H1 (cell line): ENCODE results near the gene FABP7. TPM values are rescaled to one million over a fixed set of nuclear protein-coding genes. Genes with fewer than 3 reads are reported as not detected.

Source experiments
- ASH2L ChIP-seq: fragments of 200-600, 300-600 bp; sonication (generic); IDR thresholded peaks from one replicate; pipeline ENCODE4 v1.7.1; 2017; ENCODE audit warnings: low read length
- BACH1 ChIP-seq: IDR thresholded peaks from 2 replicates; pipeline ENCODE4 v1.6.1; 2012; ENCODE audit warnings: low read length, improper control_type of control experiment
- CBX8 ChIP-seq: fragments of 300-800, 300-1000 bp; sonication (generic); IDR thresholded peaks from 2 replicates; pipeline ENCODE4 v1.7.1; 2016; ENCODE audit warnings: low read depth, low read length, borderline replicate concordance
- CEBPB ChIP-seq: IDR thresholded peaks from 2 replicates; pipeline ENCODE4 v1.6.1; 2012; ENCODE audit warnings: low read depth, low read length
- CHD2 ChIP-seq: IDR thresholded peaks from 2 replicates; pipeline ENCODE4 v1.6.1; 2012; ENCODE audit warnings: low read length, improper control_type of control experiment
- CREB1 ChIP-seq: IDR thresholded peaks from 2 replicates; pipeline ENCODE4 v1.6.1; 2012; ENCODE audit warnings: inconsistent platforms
- EGR1 ChIP-seq: IDR thresholded peaks from 2 replicates; pipeline ENCODE4 v1.6.1; 2011; ENCODE audit warnings: low read depth, low read length, borderline replicate concordance
- HDAC6 ChIP-seq: IDR thresholded peaks from one replicate; pipeline ENCODE4 v1.7.1; 2012; ENCODE audit warnings: low read depth, mild to moderate bottlenecking, inconsistent platforms, low read length, moderate library complexity
- JUN ChIP-seq: IDR thresholded peaks from 2 replicates; pipeline ENCODE4 v1.6.1; 2011; ENCODE audit warnings: low read depth, mild to moderate bottlenecking, improper control_type of control experiment, low read length
- KDM5A ChIP-seq: fragments of 200-600 bp; IDR thresholded peaks from 2 replicates; pipeline ENCODE4 v1.7.1; 2012; ENCODE audit warnings: mild to moderate bottlenecking, low read length, inconsistent platforms, mixed read lengths
- MAFK ChIP-seq: IDR thresholded peaks from 2 replicates; pipeline ENCODE4 v1.6.1; 2012; ENCODE audit warnings: low read depth, mild to moderate bottlenecking, improper control_type of control experiment, low read length
- NANOG ChIP-seq: IDR thresholded peaks from 2 replicates; pipeline ENCODE4 v1.6.1; 2011; ENCODE audit warnings: low read length, low read depth, mild to moderate bottlenecking, inconsistent platforms; ENCODE audit not compliant: insufficient read depth, poor library complexity, severe bottlenecking
- POLR2A ChIP-seq, 2 experiments: IDR thresholded peaks; 1 replicate in 1 of 2; 2 replicates in 1 of 2; pipeline ENCODE4 v1.6.1; 2011; ENCODE audit warnings: low read depth in 2 of 2, low read length in 2 of 2, mild to moderate bottlenecking in 2 of 2; ENCODE audit errors: control extremely low read depth in 1 of 2
- POLR2AphosphoS5 ChIP-seq: IDR thresholded peaks from 2 replicates; pipeline ENCODE4 v1.6.1; 2011; ENCODE audit warnings: low read depth, low read length
- POU5F1 ChIP-seq: IDR thresholded peaks from 2 replicates; pipeline ENCODE4 v1.6.1; 2011; ENCODE audit warnings: low read depth, mild to moderate bottlenecking, low read length, moderate library complexity
- RAD21 ChIP-seq, 2 experiments: IDR thresholded peaks in 1 of 2; conservative IDR thresholded peaks in 1 of 2; 2 replicates each; pipeline ENCODE4 v1.6.1; 2011; ENCODE audit warnings: low read depth in 2 of 2, low read length in 2 of 2, improper control_type of control experiment in 1 of 2, inconsistent platforms in 1 of 2, mild to moderate bottlenecking in 1 of 2, moderate library complexity in 1 of 2
- RBBP5 ChIP-seq: IDR thresholded peaks from 2 replicates; pipeline ENCODE4 v1.7.1; 2012; ENCODE audit warnings: low read depth, mild to moderate bottlenecking, inconsistent platforms, low read length, moderate library complexity, borderline replicate concordance
- RFX5 ChIP-seq: IDR thresholded peaks from 2 replicates; pipeline ENCODE4 v1.6.1; 2011; ENCODE audit warnings: low read depth, low read length, improper control_type of control experiment, borderline replicate concordance
- RXRA ChIP-seq: IDR thresholded peaks from 2 replicates; pipeline ENCODE4 v1.6.1; 2011; ENCODE audit warnings: low read depth, mild to moderate bottlenecking, low read length, moderate library complexity; ENCODE audit not compliant: insufficient read depth
- SIX5 ChIP-seq: IDR thresholded peaks from 2 replicates; pipeline ENCODE4 v1.6.1; 2011; ENCODE audit warnings: mild to moderate bottlenecking, low read depth, low read length
- SP1 ChIP-seq: IDR thresholded peaks from 2 replicates; pipeline ENCODE4 v1.6.1; 2011; ENCODE audit warnings: low read depth, low read length
- SRF ChIP-seq: IDR thresholded peaks from 2 replicates; pipeline ENCODE4 v1.6.1; 2011; ENCODE audit warnings: mild to moderate bottlenecking, low read depth, low read length, moderate library complexity
- TAF1 ChIP-seq: IDR thresholded peaks from 2 replicates; pipeline ENCODE4 v1.6.1; 2011; ENCODE audit warnings: mild to moderate bottlenecking, low read depth, low read length
- TCF12 ChIP-seq: IDR thresholded peaks from 2 replicates; pipeline ENCODE4 v1.6.1; 2011; ENCODE audit warnings: low read depth, mild to moderate bottlenecking, low read length
- polyA plus RNA-seq, 7 experiments: library from polyadenylated mRNA; depleted of rRNA in 3 of 7; stranded (reverse) in 5 of 7; unstranded in 2 of 7; fragments of >200 nt in 5 of 7; fragments of 200-250 nt in 2 of 7; gene quantifications; 1 replicate in 5 of 7; 2 replicates in 1 of 7; 4 replicates in 1 of 7; pipeline versions ENCODE4 v1.2.1 to v1.2.3, GENCODE V29; 2011 to 2013; ENCODE audit warnings: missing spikeins in 2 of 7, mixed read lengths in 2 of 7
- total RNA-seq: library from RNA; stranded (reverse); fragmentation: NEBNext Ultra II Directional; extraction: Animal tissue kit (Norgen Biotek cat#: 25700); gene quantifications from 2 replicates; pipeline ENCODE4 v1.2.1, GENCODE V29; 2021
- TF ChIP-seq, protein P1 (sequence below): IDR thresholded peaks from 2 replicates; pipeline ENCODE4 v1.6.1; 2012; ENCODE audit warnings: low read length, inconsistent platforms

Gene FABP7
- total and polyA plus RNA-seq, 2 of the 8 experiments (the other 6 are each of a cell fraction or from before 2014, with no cell fraction given): 10.6 to 13.1 TPM

DNA sequence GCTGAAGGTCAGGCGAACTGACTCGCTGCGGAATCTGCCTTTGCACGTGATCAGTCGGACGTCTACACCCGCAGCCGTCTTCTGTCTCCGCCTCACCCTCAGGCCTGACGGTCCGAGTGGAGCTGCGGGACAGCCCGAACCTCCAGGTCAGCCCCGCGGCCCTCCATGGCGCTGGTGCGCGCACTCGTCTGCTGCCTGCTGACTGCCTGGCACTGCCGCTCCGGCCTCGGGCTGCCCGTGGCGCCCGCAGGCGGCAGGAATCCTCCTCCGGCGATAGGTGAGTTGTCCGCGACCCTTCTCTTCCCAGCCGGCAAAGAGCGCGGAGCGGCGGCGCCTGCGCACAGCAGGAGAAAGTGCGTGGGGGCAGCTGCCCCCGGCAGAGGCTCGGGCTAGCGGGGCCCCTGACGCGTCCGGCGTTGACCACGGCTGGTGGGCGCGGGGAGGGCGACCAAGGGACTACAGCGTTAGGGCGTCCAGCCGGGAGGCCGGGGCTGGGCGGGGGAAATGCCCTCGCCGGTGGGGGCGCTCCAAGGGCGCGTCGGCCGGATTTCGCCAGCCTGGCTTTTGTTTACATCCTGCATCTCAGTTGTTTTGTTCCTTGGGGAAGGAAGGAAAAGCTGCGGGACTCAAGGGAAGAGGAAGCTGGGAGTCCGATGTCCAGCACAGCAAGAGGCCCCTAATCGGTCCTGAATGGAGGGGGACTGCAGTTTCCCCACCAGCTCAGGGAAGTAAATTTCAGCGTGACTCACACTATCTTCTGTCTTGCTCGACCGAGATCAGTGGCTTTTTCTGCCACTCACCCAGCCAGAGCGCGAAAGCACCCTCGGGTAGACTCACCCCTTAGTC is 9.9 kb downstream of the FABP7 start, which contains the start of gene SMPDL3A (continued):
- TF ChIP-seq NANOG (no peak), TCF12 (no peak), MAFK (no peak), POLR2A (IDR thresholded peaks at IDR 0.05; ENCODE audit: control extremely low read depth in 1 of 2, low read depth in 2 of 2, low read length in 2 of 2) (peak; percentile 33 to 51; a peak in 2 of 3 replicates), RXRA (no peak), BACH1 (no peak), SRF (no peak), JUN (no peak), SIX5 (no peak), EGR1 (peak; percentile 56), CREB1 (no peak), TAF1 (peak; percentile 53), HDAC6 (no peak), CEBPB (no peak), SP1 (no peak), RBBP5 (peak; percentile 89; the same call in 1 of the 2 replicates), RFX5 (no peak), POLR2AphosphoS5 (peak; percentile 20), KDM5A (no peak), RAD21 (IDR thresholded peaks at IDR 0.05 in 1 of 2, conservative IDR thresholded peaks at IDR 0.05 in 1 of 2; ENCODE audit: low read depth in 2 of 2, low read length in 2 of 2) (peak in 1 of 2 experiments; percentile 10; a peak in 1 of 4 replicates), CHD2 (0 out of 2 replicates have a peak, but pooled peaks have one; percentile 20), ASH2L (peak; percentile 99), POU5F1 (no peak), CBX8 (no peak)
- TF ChIP-seq, protein P1, sequence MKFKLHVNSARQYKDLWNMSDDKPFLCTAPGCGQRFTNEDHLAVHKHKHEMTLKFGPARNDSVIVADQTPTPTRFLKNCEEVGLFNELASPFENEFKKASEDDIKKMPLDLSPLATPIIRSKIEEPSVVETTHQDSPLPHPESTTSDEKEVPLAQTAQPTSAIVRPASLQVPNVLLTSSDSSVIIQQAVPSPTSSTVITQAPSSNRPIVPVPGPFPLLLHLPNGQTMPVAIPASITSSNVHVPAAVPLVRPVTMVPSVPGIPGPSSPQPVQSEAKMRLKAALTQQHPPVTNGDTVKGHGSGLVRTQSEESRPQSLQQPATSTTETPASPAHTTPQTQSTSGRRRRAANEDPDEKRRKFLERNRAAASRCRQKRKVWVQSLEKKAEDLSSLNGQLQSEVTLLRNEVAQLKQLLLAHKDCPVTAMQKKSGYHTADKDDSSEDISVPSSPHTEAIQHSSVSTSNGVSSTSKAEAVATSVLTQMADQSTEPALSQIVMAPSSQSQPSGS: no peak
